Ovary (tissue), 3 donors: ENCODE data around the gene CSNK2A2.

ENCODE experiments used
- CTCF ChIP-seq, 3 donors: fragments of 450-650 bp in 2 of 3; fragments of 200-600 bp in 1 of 3; IDR thresholded peaks; one replicate each; pipeline versions ENCODE4 v1.5.1 to v1.8.0; 2016 to 2022; ENCODE audit warnings: antibody characterized with exemption in 3 of 3, mild to moderate bottlenecking in 1 of 3
- POLR2A ChIP-seq: fragments of 450-650 bp; IDR thresholded peaks from one replicate; pipeline ENCODE4 v1.6.1; 2017; ENCODE audit warnings: antibody characterized with exemption, mild to moderate bottlenecking, moderate library complexity
- donor health status: DM: no; HTN: no; CAD: no.

GRCh38 chr16:58194790-58195189 lies 3.1 kb downstream of the CSNK2A2 start:
- TF ChIP-seq CTCF (IDR thresholded peaks at IDR 0.05) (no peak), POLR2A (no peak)
